Mesenchymal stem cell (in vitro differentiated cells and primary cell): ENCODE results near the gene ARL15.
A peak's percentile ranks its signal among the peaks of the same experiment; 100 is the strongest.

Experiments used
- DNase-seq: peaks from one replicate; pipeline ENCODE4 v3.0.0-alpha.2; 2013
- H2AFZ ChIP-seq: one replicate; pipeline ENCODE4 v1.6.1; 2013; ENCODE audit warnings: low read depth, mild to moderate bottlenecking, control low read depth, inconsistent platforms, low read length, moderate library complexity
- H2AK5ac ChIP-seq: 2 replicates; pipeline ENCODE4 v1.6.1; 2013; ENCODE audit warnings: low read length, moderate library complexity, mild to moderate bottlenecking, inconsistent platforms; ENCODE audit not compliant: severe bottlenecking
- H2BK120ac ChIP-seq: one replicate; pipeline ENCODE4 v1.6.1; 2013; ENCODE audit warnings: low read depth, mild to moderate bottlenecking, inconsistent platforms, low read length, moderate library complexity
- H2BK12ac ChIP-seq, 2 experiments: one replicate each; pipeline ENCODE4 v1.6.1; 2013; ENCODE audit warnings: inconsistent platforms in 2 of 2, low read length in 2 of 2, mild to moderate bottlenecking in 2 of 2, moderate library complexity in 2 of 2, control low read depth in 1 of 2
- H2BK15ac ChIP-seq: one replicate; pipeline ENCODE4 v1.6.1; 2013; ENCODE audit warnings: mild to moderate bottlenecking, low read depth, inconsistent platforms; ENCODE audit not compliant: poor library complexity, severe bottlenecking
- H2BK5ac ChIP-seq: 2 replicates; pipeline ENCODE4 v1.6.1; 2013; ENCODE audit warnings: low read depth, mild to moderate bottlenecking, low read length, control low read depth, inconsistent platforms; ENCODE audit not compliant: poor library complexity, severe bottlenecking
- H3K14ac ChIP-seq, 2 experiments: one replicate each; pipeline ENCODE4 v1.6.1; 2013; ENCODE audit warnings: inconsistent platforms in 2 of 2, low read length in 2 of 2, control low read depth in 1 of 2, mild to moderate bottlenecking in 1 of 2, moderate library complexity in 1 of 2
- H3K18ac ChIP-seq, 2 experiments: one replicate each; pipeline ENCODE4 v1.6.1; 2013; ENCODE audit warnings: inconsistent platforms in 2 of 2, low read length in 2 of 2, control low read depth in 1 of 2, low read depth in 1 of 2, mild to moderate bottlenecking in 1 of 2
- H3K23ac ChIP-seq, 2 experiments: one replicate each; pipeline ENCODE4 v1.6.1; 2013; ENCODE audit warnings: inconsistent platforms in 2 of 2, low read length in 2 of 2, mild to moderate bottlenecking in 2 of 2, moderate library complexity in 2 of 2, control low read depth in 1 of 2
- H3K27ac ChIP-seq: 2 replicates; pipeline ENCODE4 v1.5.1; 2013; ENCODE audit warnings: mild to moderate bottlenecking, moderate library complexity, low read length, control low read depth, inconsistent platforms; ENCODE audit not compliant: poor library complexity, severe bottlenecking
- H3K27me3 ChIP-seq, 2 experiments: 2 replicates each; pipeline versions ENCODE4 v1.6.1 to v1.7.0; 2013; ENCODE audit warnings: low read length in 2 of 2, mild to moderate bottlenecking in 2 of 2, moderate library complexity in 2 of 2, control low read depth in 1 of 2, inconsistent platforms in 1 of 2; ENCODE audit not compliant: control insufficient read depth in 1 of 2, insufficient read depth in 1 of 2
- H3K36me3 ChIP-seq, 2 experiments: 2 replicates each; pipeline versions ENCODE4 v1.6.1 to v1.7.0; 2013; ENCODE audit warnings: low read length in 2 of 2, control low read depth in 1 of 2, inconsistent platforms in 1 of 2, low read depth in 1 of 2, mild to moderate bottlenecking in 1 of 2; ENCODE audit not compliant: insufficient read depth in 2 of 2, control insufficient read depth in 1 of 2
- H3K4ac ChIP-seq, 2 experiments: one replicate each; pipeline ENCODE4 v1.6.1; 2013; ENCODE audit warnings: inconsistent platforms in 2 of 2, low read length in 2 of 2, mild to moderate bottlenecking in 2 of 2, moderate library complexity in 2 of 2, control low read depth in 1 of 2, low read depth in 1 of 2
- H3K4me1 ChIP-seq: 2 replicates; pipeline ENCODE4 v1.6.1; 2013; ENCODE audit warnings: low read depth, low read length, control low read depth; ENCODE audit not compliant: control insufficient read depth, insufficient read depth
- H3K4me2 ChIP-seq: 2 replicates; pipeline ENCODE4 v1.6.1; 2013; ENCODE audit warnings: low read length, mild to moderate bottlenecking, inconsistent platforms; ENCODE audit not compliant: poor library complexity, severe bottlenecking
- H3K4me3 ChIP-seq, 2 experiments: 2 replicates each; pipeline versions ENCODE4 v1.5.1 to v1.7.0; 2013; ENCODE audit warnings: low read length in 2 of 2, mild to moderate bottlenecking in 2 of 2, control low read depth in 1 of 2, low read depth in 1 of 2; ENCODE audit not compliant: insufficient read depth in 1 of 2
- H3K79me1 ChIP-seq: replicated peaks from 2 replicates; pipeline ENCODE4 v1.6.1; 2013; ENCODE audit warnings: mild to moderate bottlenecking, control low read depth, low read length, inconsistent platforms; ENCODE audit not compliant: poor library complexity, severe bottlenecking
- H3K9ac ChIP-seq: 2 replicates; pipeline ENCODE4 v1.7.0; 2013; ENCODE audit warnings: mild to moderate bottlenecking, low read length, moderate library complexity
- H3K9me3 ChIP-seq: 2 replicates; pipeline ENCODE4 v1.7.0; 2013; ENCODE audit warnings: mild to moderate bottlenecking, low read length; ENCODE audit not compliant: control insufficient read depth
- H4K8ac ChIP-seq: one replicate; pipeline ENCODE4 v1.6.1; 2013; ENCODE audit warnings: inconsistent platforms, mild to moderate bottlenecking, low read length, moderate library complexity
- H4K91ac ChIP-seq: one replicate; pipeline ENCODE4 v1.6.1; 2013; ENCODE audit warnings: mild to moderate bottlenecking, low read length, inconsistent platforms
- WGBS: methylation state at CpG from one replicate; pipeline ENCODE4 v1.1.7; 2013; ENCODE audit warnings: mixed read lengths; 5-methylcytosine and 5-hydroxymethylcytosine counted together

ARL15 gene

DNA sequence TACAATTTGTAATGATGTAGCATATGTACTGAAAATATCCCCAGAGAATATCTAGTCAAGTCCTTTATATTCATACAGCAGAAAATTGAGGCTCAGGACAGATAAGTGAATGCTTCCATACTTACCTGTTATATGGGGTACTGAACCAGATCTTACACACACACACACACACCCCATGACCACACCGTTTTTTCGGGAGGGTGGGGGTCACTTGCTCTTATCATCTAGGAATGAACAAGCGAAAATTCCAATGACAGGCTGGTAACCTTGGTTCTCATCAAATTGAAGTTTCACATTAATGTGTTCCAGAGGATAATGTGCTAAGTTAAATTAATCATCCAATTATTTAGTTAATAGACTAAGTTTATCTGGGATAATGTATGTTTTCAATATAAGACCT lies 48.8 kb downstream of the ARL15 start:
- WGBS = 100% methylated on average over 2 of the region's 3 CpGs
- Histone ChIP-seq H3K79me1 (peaks cover 23% of the 10 kb centered on the region), H2BK120ac (no peak overlapping the region), H3K4me2 (no peak overlapping the region), H3K4me1 (no peaks in the 10 kb centered on the region), H3K14ac (no peak overlapping the region), H4K91ac (no peak overlapping the region), H3K9me3 (no peaks in the 10 kb centered on the region), H2AFZ (no peak overlapping the region), H3K36me3 (no peaks in the 10 kb centered on the region), H4K8ac (no peak overlapping the region), H3K27ac (no peak overlapping the region), H3K9ac (no peak overlapping the region), H3K4ac (no peak overlapping the region), H2AK5ac (no peak overlapping the region), H3K27me3 (no peaks in the 10 kb centered on the region), H3K23ac (no peak overlapping the region), H2BK15ac (no peak overlapping the region), H3K18ac (no peak overlapping the region), H2BK5ac (no peak overlapping the region), H3K4me3 (no peak overlapping the region), H2BK12ac (no peak overlapping the region)
- no peak for DNase-seq

DNA sequence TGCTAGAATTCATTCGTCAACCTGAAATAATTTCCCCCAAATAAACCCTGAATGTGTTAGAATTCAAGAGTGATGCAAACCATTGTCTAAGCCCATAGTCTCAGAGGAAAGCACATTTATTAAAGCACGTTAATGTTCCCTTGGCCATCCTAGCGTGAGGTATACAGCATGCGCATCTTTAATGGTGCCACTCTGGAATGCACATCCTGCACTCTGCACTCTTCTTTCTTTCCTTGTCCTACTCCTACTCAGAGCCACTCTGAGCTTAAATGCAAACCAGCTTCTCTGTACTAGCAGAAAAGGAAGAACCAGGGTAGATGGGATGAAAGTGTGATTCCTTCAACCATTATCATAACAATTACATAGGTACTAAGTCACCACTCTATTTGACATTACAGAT lies 50.4 kb downstream of the ARL15 start:
- Histone ChIP-seq H3K36me3 (no peaks in the 10 kb centered on the region), H2AFZ (no peak overlapping the region), H3K4ac (no peak overlapping the region), H3K4me2 (no peak overlapping the region), H3K9ac (no peak overlapping the region), H2BK15ac (no peak overlapping the region), H3K18ac (no peak overlapping the region), H3K4me3 (no peak overlapping the region), H3K23ac (no peak overlapping the region), H3K27ac (no peak overlapping the region), H2BK120ac (no peak overlapping the region), H3K27me3 (no peaks in the 10 kb centered on the region), H3K9me3 (no peaks in the 10 kb centered on the region), H3K79me1 (peaks cover 17% of the 10 kb centered on the region), H4K91ac (no peak overlapping the region), H2BK5ac (no peak overlapping the region), H2AK5ac (no peak overlapping the region), H4K8ac (no peak overlapping the region), H2BK12ac (no peak overlapping the region), H3K4me1 (no peaks in the 10 kb centered on the region), H3K14ac (no peak overlapping the region)
- WGBS = 98% methylated on average over 4 of the region's 4 CpGs
- no peak for DNase-seq

DNA sequence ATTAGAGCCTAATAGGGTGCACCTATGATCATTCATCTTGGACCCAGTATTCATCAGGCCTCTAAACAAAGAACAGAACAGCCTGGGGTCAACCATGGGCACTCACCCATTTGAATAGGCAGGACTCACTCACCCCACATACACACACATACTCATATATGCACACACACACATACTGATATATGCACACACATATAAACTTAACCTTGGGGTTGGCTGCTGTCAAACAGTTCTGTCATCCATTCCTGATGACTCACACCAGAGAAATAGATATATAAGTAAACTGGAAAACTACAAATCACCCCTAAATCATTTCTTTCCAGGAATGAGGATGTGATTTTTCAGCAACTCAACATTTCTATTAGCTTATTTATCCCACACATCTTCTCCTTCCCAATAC lies 51.3 kb downstream of the ARL15 start:
- DNase-seq = peak; percentile 44
- Histone ChIP-seq H2BK12ac (no peak overlapping the region), H4K91ac (no peak overlapping the region), H3K27ac (no peak overlapping the region), H3K23ac (no peak overlapping the region), H3K9ac (no peak overlapping the region), H2AK5ac (no peak overlapping the region), H2AFZ (no peak overlapping the region), H4K8ac (no peak overlapping the region), H3K4ac (no peak overlapping the region), H2BK5ac (no peak overlapping the region), H2BK120ac (no peak overlapping the region), H3K27me3 (no peaks in the 10 kb centered on the region), H3K4me3 (no peak overlapping the region), H3K18ac (no peak overlapping the region), H3K4me2 (no peak overlapping the region), H2BK15ac (no peak overlapping the region), H3K9me3 (no peaks in the 10 kb centered on the region), H3K4me1 (no peaks in the 10 kb centered on the region), H3K14ac (no peak overlapping the region), H3K79me1 (peaks cover 14% of the 10 kb centered on the region), H3K36me3 (no peaks in the 10 kb centered on the region)

DNA sequence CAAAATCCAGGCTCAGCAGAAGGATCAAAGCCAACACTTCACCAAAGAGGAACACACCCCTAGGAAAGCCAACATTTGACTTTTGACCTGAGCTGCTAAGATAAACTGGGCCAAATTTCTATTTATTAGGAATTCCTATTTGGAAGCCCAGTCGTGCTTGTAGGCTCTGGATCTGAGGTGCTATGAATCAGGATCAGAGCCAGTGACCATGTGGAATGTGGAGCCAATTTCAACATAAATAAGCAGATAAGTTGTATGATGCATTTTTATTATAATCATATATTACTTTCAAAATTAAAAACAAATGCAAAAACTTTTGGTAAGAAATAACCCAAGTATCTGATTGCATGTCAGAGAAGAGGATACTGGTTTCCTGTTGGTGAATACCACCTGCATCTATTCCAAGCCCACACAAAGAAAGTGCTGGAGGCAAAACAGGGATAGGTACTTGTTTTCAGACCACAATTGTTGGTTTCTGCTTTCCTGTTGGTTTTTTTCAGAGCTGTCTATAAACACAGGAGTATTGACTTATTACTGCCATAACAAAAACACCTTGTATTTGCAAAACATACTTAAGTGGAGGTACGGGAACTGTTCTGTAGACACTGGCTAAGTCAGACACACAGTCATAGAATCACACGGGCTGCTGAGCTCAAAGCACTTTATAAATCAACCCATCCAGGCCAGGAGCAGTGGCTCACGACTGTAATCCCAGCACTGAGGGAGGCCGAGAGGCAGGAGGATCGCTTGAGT lies 52.8 kb downstream of the ARL15 start:
- H3K9ac ChIP-seq = no peak overlapping the region
- H2BK120ac ChIP-seq = no peak overlapping the region
- no peak overlapping the region for H4K91ac ChIP-seq
- no peak overlapping the region for H3K14ac ChIP-seq
- H3K4me3 ChIP-seq = no peak overlapping the region
- H3K79me1 ChIP-seq = peaks cover 20% of the 10 kb centered on the region
- no peak overlapping the region for H3K4ac ChIP-seq
- no peak overlapping the region for H2BK12ac ChIP-seq
- no peaks in the 10 kb centered on the region for H3K9me3 ChIP-seq
- no peak overlapping the region for H3K23ac ChIP-seq
- H4K8ac ChIP-seq = no peak overlapping the region
- WGBS = 88% methylated on average over 6 of the region's 6 CpGs
- peak overlapping the region; percentile 28 for H3K27ac ChIP-seq
- no peak overlapping the region for H2BK5ac ChIP-seq
- H3K4me1 ChIP-seq = no peaks in the 10 kb centered on the region
- H2AFZ ChIP-seq = no peak overlapping the region
- no peaks in the 10 kb centered on the region for H3K27me3 ChIP-seq
- no peak overlapping the region for H2BK15ac ChIP-seq
- H2AK5ac ChIP-seq = no peak overlapping the region
- DNase-seq = no peak
- H3K18ac ChIP-seq = no peak overlapping the region
- H3K36me3 ChIP-seq = no peaks in the 10 kb centered on the region
- no peak overlapping the region for H3K4me2 ChIP-seq
